Caco-2 (cell line): ENCODE measurements around the gene NPPC. TPM values are rescaled to one million over a fixed set of nuclear protein-coding genes. Genes with fewer than 3 reads are reported as not detected.

Experiments used
- BruUV-seq: library from RNA; stranded (reverse); fragments of 400-500 nt; replicated peaks from 2 replicates; lab custom pipeline; 2021; lab: Mats Ljungman, UMichigan
- CTCF ChIA-PET: fragments of 300-600 bp; sonication (Branson Sonifier 250); formaldehyde crosslinking; loops from one replicate; lab custom pipeline; 2022; ENCODE audit warnings: antibody characterized with exemption; lab: Charles Lee
- POLR2A ChIA-PET: fragments of 300-600 bp; sonication (Branson Sonifier 250); formaldehyde crosslinking; loops from one replicate; lab custom pipeline; 2022; ENCODE audit warnings: antibody characterized with exemption; lab: Charles Lee
- DNase-seq, 2 experiments: peaks; one replicate each; pipeline versions ENCODE4 v3.0.0 to v3.0.0-alpha.2; 2020 to 2022
- H3K27me3 ChIP-seq: replicated peaks from 2 replicates; pipeline ENCODE4 v1.6.0; 2011; ENCODE audit warnings: low read length; ENCODE audit not compliant: control insufficient read depth, insufficient read depth
- H3K36me3 ChIP-seq: 2 replicates; pipeline ENCODE4 v1.5.1; 2011; ENCODE audit warnings: low read length; ENCODE audit not compliant: control insufficient read depth, insufficient read depth
- H3K4me1 ChIP-seq: fragments of 250-450 bp; sonication (Bioruptor Pico); 2 replicates; pipeline ENCODE4 v1.5.1; 2020; ENCODE audit warnings: mild to moderate bottlenecking
- H3K4me3 ChIP-seq: 2 replicates; pipeline ENCODE4 v1.5.1; 2011; ENCODE audit warnings: low read depth, mild to moderate bottlenecking, control low read depth, low read length
- H3K9me3 ChIP-seq: fragments of 250-450 bp; sonication (Bioruptor Pico); 2 replicates; pipeline ENCODE4 v1.5.1; 2020; ENCODE audit warnings: mild to moderate bottlenecking, moderate library complexity
- H3K27ac Mint-ChIP-seq: one replicate; pipeline ENCODE4 v1.8.0; 2022; ENCODE audit warnings: mixed read lengths; ENCODE audit not compliant: unreplicated experiment
- H3K27me3 Mint-ChIP-seq: one replicate; pipeline ENCODE4 v1.8.0; 2022; ENCODE audit warnings: mixed read lengths; ENCODE audit not compliant: insufficient read depth, unreplicated experiment
- H3K36me3 Mint-ChIP-seq: one replicate; pipeline ENCODE4 v1.8.0; 2022; ENCODE audit warnings: mild to moderate bottlenecking, mixed read lengths; ENCODE audit not compliant: insufficient read depth, unreplicated experiment
- H3K4me1 Mint-ChIP-seq: one replicate; pipeline ENCODE4 v1.8.0; 2022; ENCODE audit warnings: low read depth, mixed read lengths; ENCODE audit not compliant: unreplicated experiment
- H3K4me3 Mint-ChIP-seq: one replicate; pipeline ENCODE4 v1.8.0; 2022; ENCODE audit warnings: mild to moderate bottlenecking, moderate library complexity, mixed read lengths; ENCODE audit not compliant: unreplicated experiment
- H3K9me3 Mint-ChIP-seq: one replicate; pipeline ENCODE4 v1.8.0; 2022; ENCODE audit warnings: mixed read lengths; ENCODE audit not compliant: unreplicated experiment
- intact Hi-C: fragments of 100-400 bp; cut with micrococcal nuclease; formaldehyde crosslinking; loops from one replicate; pipeline ENCODE4 v1.10.0; 2022; ENCODE audit not compliant: unreplicated experiment
- total RNA-seq: library from RNA; stranded (reverse); gene quantifications from 2 replicates; pipeline ENCODE4 v1.2.3, GENCODE V29; 2022
- TF ChIP-seq, protein P1 (sequence below), 2 experiments: fragments of 200-600 bp in 1 of 2; IDR thresholded peaks; 1 replicate in 1 of 2; 2 replicates in 1 of 2; pipeline versions ENCODE4 v1.5.1 to v1.8.0; 2011 to 2022; ENCODE audit warnings: antibody characterized with exemption in 1 of 2, control low read depth in 1 of 2, inconsistent platforms in 1 of 2, low read depth in 1 of 2, low read length in 1 of 2, mild to moderate bottlenecking in 1 of 2, moderate library complexity in 1 of 2; ENCODE audit not compliant: insufficient read depth in 1 of 2, severe bottlenecking in 1 of 2, unreplicated experiment in 1 of 2

NPPC gene
- total RNA-seq, 1 experiment from 2014 or later: not detected

DNA sequence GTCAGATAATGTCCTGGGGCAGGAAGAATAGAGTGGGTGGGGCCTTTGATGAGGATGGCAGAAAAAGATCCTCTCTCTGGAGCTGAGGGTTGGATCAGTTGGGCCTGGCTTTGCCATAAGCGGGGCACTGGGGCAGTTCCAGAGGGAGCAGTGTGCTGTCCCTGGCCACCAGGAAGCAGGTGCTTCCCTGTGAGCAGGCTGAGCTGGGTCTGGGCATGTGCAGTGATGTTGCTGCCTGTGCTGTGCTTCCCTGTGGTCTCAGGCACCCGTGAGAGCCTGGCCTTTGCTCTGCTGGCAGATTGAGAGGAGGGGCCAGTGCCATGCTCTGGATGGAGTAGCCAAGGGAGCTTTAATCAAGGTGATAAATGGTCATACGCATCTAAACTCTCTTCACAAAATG is 14.6 kb upstream of the NPPC start:
- intact Hi-C loops: no loop called here
- Histone ChIP-seq H3K27me3 (no peaks in the 10 kb centered on the region), H3K36me3 (no peaks in the 10 kb centered on the region), H3K4me3 (no peak overlapping the region), H3K9me3 (no peaks in the 10 kb centered on the region), H3K4me1 (no peaks in the 10 kb centered on the region)
- Mint-ChIP-seq H3K27ac (no peak overlapping the region), H3K4me3 (no peak overlapping the region), H3K4me1 (no peaks in the 10 kb centered on the region), H3K27me3 (peaks cover 3% of the 10 kb centered on the region), H3K9me3 (no peaks in the 10 kb centered on the region), H3K36me3 (no peaks in the 10 kb centered on the region)
- no peak for DNase-seq
- TF ChIP-seq, protein P1, sequence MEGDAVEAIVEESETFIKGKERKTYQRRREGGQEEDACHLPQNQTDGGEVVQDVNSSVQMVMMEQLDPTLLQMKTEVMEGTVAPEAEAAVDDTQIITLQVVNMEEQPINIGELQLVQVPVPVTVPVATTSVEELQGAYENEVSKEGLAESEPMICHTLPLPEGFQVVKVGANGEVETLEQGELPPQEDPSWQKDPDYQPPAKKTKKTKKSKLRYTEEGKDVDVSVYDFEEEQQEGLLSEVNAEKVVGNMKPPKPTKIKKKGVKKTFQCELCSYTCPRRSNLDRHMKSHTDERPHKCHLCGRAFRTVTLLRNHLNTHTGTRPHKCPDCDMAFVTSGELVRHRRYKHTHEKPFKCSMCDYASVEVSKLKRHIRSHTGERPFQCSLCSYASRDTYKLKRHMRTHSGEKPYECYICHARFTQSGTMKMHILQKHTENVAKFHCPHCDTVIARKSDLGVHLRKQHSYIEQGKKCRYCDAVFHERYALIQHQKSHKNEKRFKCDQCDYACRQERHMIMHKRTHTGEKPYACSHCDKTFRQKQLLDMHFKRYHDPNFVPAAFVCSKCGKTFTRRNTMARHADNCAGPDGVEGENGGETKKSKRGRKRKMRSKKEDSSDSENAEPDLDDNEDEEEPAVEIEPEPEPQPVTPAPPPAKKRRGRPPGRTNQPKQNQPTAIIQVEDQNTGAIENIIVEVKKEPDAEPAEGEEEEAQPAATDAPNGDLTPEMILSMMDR (IDR thresholded peaks at IDR 0.05; ENCODE audit: insufficient read depth in 1 of 2, low read depth in 1 of 2, low read length in 1 of 2, severe bottlenecking in 1 of 2, unreplicated experiment in 1 of 2): no peak
- CTCF ChIA-PET: no interaction called here
- POLR2A ChIA-PET: no interaction called here
- no TSS peak for BruUV-seq

DNA sequence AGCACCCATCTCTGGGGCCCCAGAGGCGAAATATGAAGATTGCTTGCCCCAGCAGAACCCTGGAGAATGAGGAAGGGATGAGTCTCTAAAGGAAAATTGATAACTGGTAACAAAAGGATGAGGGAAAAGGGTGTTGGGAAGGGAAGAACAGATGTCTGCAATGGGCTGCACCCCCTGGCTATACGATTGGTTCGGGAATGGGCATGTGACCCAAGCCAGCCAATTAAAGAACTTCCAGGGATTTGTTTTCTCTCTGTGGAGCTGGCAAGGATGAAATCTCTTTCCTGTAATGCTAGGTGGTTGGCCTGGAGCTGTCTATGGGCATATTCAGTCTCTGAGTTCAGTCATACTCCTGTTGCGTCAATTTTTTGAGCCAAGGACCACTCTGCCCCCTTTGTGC is 12.8 kb upstream of the NPPC start:
- TF ChIP-seq, protein P1 (IDR thresholded peaks at IDR 0.05; ENCODE audit: insufficient read depth in 1 of 2, low read depth in 1 of 2, low read length in 1 of 2, severe bottlenecking in 1 of 2, unreplicated experiment in 1 of 2): no peak
- no peaks in the 10 kb centered on the region for H3K36me3 Mint-ChIP-seq
- no peak overlapping the region for H3K27ac Mint-ChIP-seq
- POLR2A ChIA-PET: no interaction called here
- H3K36me3 ChIP-seq: no peaks in the 10 kb centered on the region
- H3K9me3 ChIP-seq: no peaks in the 10 kb centered on the region
- CTCF ChIA-PET: no interaction called here
- no peaks in the 10 kb centered on the region for H3K4me1 ChIP-seq
- no peak overlapping the region for H3K4me3 ChIP-seq
- no peaks in the 10 kb centered on the region for H3K27me3 ChIP-seq
- no peak overlapping the region for H3K4me3 Mint-ChIP-seq
- DNase-seq: no peak
- no peaks in the 10 kb centered on the region for H3K9me3 Mint-ChIP-seq
- H3K27me3 Mint-ChIP-seq: peaks cover 3% of the 10 kb centered on the region
- no TSS peak for BruUV-seq
- intact Hi-C loops: no loop called here
- H3K4me1 Mint-ChIP-seq: no peaks in the 10 kb centered on the region

GRCh38 chr2:231937057-231937456 is 10.9 kb upstream of the NPPC start:
- CTCF ChIA-PET: no interaction called here
- no TSS peak for BruUV-seq

More at GRCh38 chr2:231937057-231937456, 10.9 kb upstream of the NPPC start:
- Mint-ChIP-seq H3K9me3 (no peaks in the 10 kb centered on the region), H3K27me3 (peaks cover 3% of the 10 kb centered on the region), H3K27ac (no peak overlapping the region), H3K4me1 (no peaks in the 10 kb centered on the region), H3K36me3 (no peaks in the 10 kb centered on the region), H3K4me3 (no peak overlapping the region)
- no peaks in the 10 kb centered on the region for H3K27me3 ChIP-seq
- POLR2A ChIA-PET: no interaction called here
- TF ChIP-seq, protein P1 (IDR thresholded peaks at IDR 0.05; ENCODE audit: insufficient read depth in 1 of 2, low read depth in 1 of 2, low read length in 1 of 2, severe bottlenecking in 1 of 2, unreplicated experiment in 1 of 2): no peak
- no peaks in the 10 kb centered on the region for H3K4me1 ChIP-seq
- intact Hi-C loops: no loop called here
- H3K4me3 ChIP-seq: no peak overlapping the region
- DNase-seq: no peak
- no peaks in the 10 kb centered on the region for H3K9me3 ChIP-seq
- H3K36me3 ChIP-seq: no peaks in the 10 kb centered on the region
